Fibroblast of peridontal ligament (primary cell): ENCODE measurements around the gene POLE4.

Experiments
- DNase-seq: peaks from one replicate; pipeline ENCODE4 v3.0.0-alpha.2; 2010; ENCODE audit errors: extremely low read depth

POLE4 gene

GRCh38 chr2:74991977-74992376 is 33.5 kb downstream of the POLE4 start:
- no peak for DNase-seq

DNA sequence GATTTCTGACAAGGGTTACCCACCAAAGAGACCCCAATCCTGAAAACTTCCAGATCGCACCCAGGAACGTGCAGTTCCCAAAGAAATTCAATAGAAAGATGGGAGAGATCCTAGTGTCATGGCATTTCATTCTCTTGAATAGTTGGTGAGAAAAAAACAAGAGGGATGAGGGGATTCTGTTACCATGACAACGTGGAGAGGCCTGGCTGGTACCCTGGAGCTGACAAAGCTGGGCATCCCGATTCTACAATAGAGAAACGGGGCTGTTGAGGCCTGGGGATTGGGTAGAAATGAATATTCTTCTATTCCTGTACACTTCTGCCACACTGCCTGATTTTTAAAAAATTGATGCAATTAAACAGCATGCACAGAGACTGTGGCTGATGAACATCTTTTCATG is 41.0 kb downstream of the POLE4 start:
- DNase-seq: no peak

- no peak for DNase-seq
Observed at GRCh38 chr2:75002007-75002406, 43.6 kb downstream of the POLE4 start.

GRCh38 chr2:75003276-75003675 is 44.8 kb downstream of the POLE4 start:
- DNase-seq: no peak

- DNase-seq: no peak
Observed at GRCh38 chr2:75003773-75004172, 45.3 kb downstream of the POLE4 start.

DNA sequence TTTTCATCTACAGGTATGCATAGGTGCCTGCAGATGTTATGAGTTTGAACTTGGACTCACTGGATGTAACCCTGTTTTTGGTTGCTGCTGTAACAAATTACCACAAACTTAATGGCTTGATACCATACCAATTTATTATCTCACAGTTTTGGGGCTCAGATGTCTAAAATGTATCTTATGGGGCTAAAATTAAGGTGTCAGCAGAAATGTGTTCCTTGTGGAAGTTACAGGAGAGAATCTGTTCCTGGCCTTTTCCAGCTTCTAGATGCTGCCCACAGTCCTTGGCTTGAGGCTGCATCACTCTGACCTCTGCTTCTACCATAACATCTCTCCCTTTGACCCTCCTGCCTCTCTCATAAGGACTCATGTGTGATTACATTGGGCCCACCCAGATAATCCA is 47.6 kb downstream of the POLE4 start:
- no peak for DNase-seq

GRCh38 chr2:75007061-75007460 is 48.6 kb downstream of the POLE4 start:
- no peak for DNase-seq

DNA sequence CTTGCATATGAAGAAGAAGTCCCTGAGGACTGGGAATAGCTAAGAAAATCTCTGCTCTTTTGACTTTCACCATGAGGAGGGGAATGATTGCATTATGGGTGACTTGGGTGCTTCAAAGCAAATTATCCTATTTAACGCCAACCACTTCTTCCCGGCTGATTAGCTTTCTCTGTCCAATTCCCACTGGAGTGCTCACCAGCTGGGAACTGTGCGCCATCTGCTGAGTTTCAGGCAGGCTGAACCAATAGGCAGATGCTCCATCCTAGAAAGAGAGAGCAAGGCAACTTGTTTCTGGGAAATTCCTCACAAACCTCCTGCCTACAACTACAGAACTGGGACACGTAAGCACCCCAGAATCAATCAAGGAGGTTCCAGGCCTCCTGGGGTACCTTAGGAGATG is 49.4 kb downstream of the POLE4 start:
- no peak for DNase-seq

DNA sequence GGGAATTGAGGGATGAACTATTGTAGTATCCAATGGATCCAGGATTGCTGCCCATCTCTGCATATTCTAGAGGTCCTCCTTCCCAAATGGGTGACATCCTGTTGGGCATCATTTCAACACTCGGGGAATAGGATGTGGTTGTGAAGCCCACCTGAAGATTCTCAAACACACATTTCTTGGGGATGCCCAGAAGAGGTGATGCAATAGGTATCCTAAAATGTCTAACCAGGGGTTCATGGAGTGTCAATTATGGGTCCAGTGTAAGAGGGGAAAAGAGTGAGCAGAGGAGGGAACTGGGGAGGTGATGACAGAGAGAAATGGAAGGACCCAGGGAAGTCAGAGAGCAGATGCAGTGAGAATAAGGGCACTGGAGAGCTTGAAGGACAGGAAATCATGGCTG is 52.1 kb downstream of the POLE4 start:
- no peak for DNase-seq

GRCh38 chr2:75012080-75012479 is 53.6 kb downstream of the POLE4 start:
- peak; percentile 23 for DNase-seq

DNA sequence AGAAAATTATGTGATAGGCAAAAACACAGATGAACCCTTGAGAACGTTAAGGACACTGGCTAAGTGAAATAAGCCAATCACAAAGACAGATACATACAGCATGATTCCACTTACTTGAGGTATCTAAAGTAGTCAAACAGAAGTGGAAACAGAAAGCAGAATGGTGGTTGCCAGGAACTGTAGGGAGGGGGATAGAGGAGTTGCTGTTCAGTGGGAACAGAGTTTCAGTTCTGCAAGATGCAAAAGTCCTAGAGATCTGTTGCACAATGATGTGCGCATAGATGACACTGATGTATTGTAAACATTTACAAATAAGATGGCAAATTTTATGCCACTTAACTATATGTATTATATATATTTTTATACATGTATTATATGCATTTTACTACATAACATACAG is 59.7 kb downstream of the POLE4 start:
- DNase-seq: no peak
